Measurements from ENCODE around the gene MARK1.

MARK1 gene

GRCh38 chr1:220527908-220528678 is at the start of gene MARK1:
Gene MARK1, plus strand, starts transcription at chr1:220528136. Its CDS starts 687 bp downstream, at chr1:220528823.
- peak; percentile 68 for DNase-seq

GRCh38 chr1:220483700-220484099 is 44.2 kb upstream of the MARK1 start:
- no peak for DNase-seq

GRCh38 chr1:220484135-220484534 is 43.8 kb upstream of the MARK1 start:
- no peak for DNase-seq

- no peak for DNase-seq
Measured at GRCh38 chr1:220485131-220485530, 42.8 kb upstream of the MARK1 start.

- DNase-seq = no peak
Measured at GRCh38 chr1:220485791-220486190, 42.1 kb upstream of the MARK1 start.

- peak; percentile 50 for DNase-seq
Measured at GRCh38 chr1:220487297-220487820, 40.6 kb upstream of the MARK1 start.

GRCh38 chr1:220491891-220492290 is 36.0 kb upstream of the MARK1 start:
- DNase-seq = no peak

- DNase-seq = peak; percentile 56
Measured at GRCh38 chr1:220497220-220497947, 30.6 kb upstream of the MARK1 start.

- peak; percentile 95 for DNase-seq
Measured at GRCh38 chr1:220498188-220498587, 29.7 kb upstream of the MARK1 start.

GRCh38 chr1:220500372-220500771 is 27.6 kb upstream of the MARK1 start:
- DNase-seq = no peak

- no peak for DNase-seq
Measured at GRCh38 chr1:220504329-220504728, 23.6 kb upstream of the MARK1 start.

- no peak for DNase-seq
Measured at GRCh38 chr1:220507085-220507484, 20.9 kb upstream of the MARK1 start.

GRCh38 chr1:220511179-220511578 is 16.8 kb upstream of the MARK1 start:
- DNase-seq = no peak

- no peak for DNase-seq
Measured at GRCh38 chr1:220511785-220512184, 16.2 kb upstream of the MARK1 start.

- DNase-seq = no peak
Measured at GRCh38 chr1:220513834-220514233, 14.1 kb upstream of the MARK1 start.

GRCh38 chr1:220514256-220514655 is 13.7 kb upstream of the MARK1 start:
- no peak for DNase-seq

GRCh38 chr1:220516014-220516721 is 11.8 kb upstream of the MARK1 start:
- DNase-seq = no peak

GRCh38 chr1:220516722-220517042 is 11.3 kb upstream of the MARK1 start:
- DNase-seq = no peak

GRCh38 chr1:220521778-220522177 is 6.2 kb upstream of the MARK1 start:
- DNase-seq = peak; percentile 40

GRCh38 chr1:220526294-220526693 is 1.6 kb upstream of the MARK1 start:
- DNase-seq = no peak

GRCh38 chr1:220527279-220527907 is 543 bp upstream of the MARK1 start:
- DNase-seq = peak; percentile 76

GRCh38 chr1:220528679-220529501 is 954 bp downstream of the MARK1 start:
- DNase-seq = peak; percentile 31
